Measurements from ENCODE around the gene C4orf50. TPM values are rescaled to one million over a fixed set of nuclear protein-coding genes. Genes with fewer than 3 reads are reported as not detected.

C4orf50 gene
- total RNA-seq, 2 experiments from 2014 or later = 0.05 TPM

- H3K27ac Mint-ChIP-seq = no peak overlapping the region
- no peak overlapping the region for H3K4me3 Mint-ChIP-seq
- H3K9me3 Mint-ChIP-seq (ENCODE audit: low read depth) = no peaks in the 10 kb centered on the region
- CTCF ChIA-PET = no interaction called here
- H3K36me3 Mint-ChIP-seq (ENCODE audit: low read depth) = no peaks in the 10 kb centered on the region
- POLR2A ChIA-PET = no interaction called here
- intact Hi-C loops (cut with DNase I, micrococcal nuclease) = no loop called here
- DNase-seq = no peak
- ATAC-seq = no peak
- peaks cover 4% of the 10 kb centered on the region for H3K27me3 Mint-ChIP-seq
- no peaks in the 10 kb centered on the region for H3K4me1 Mint-ChIP-seq
Measured at GRCh38 chr4:5960252-5960880, 57.9 kb downstream of the C4orf50 start.

GRCh38 chr4:5959211-5959982 is 58.8 kb downstream of the C4orf50 start:
- intact Hi-C loops (cut with DNase I, micrococcal nuclease) = no loop called here
- H3K9me3 Mint-ChIP-seq (ENCODE audit: low read depth) = no peaks in the 10 kb centered on the region
- no peak overlapping the region for H3K4me3 Mint-ChIP-seq
- ATAC-seq (no peak), DNase-seq (no peak)
- H3K4me1 Mint-ChIP-seq = no peaks in the 10 kb centered on the region
- CTCF ChIA-PET = no interaction called here
- peaks cover 4% of the 10 kb centered on the region for H3K27me3 Mint-ChIP-seq
- no peaks in the 10 kb centered on the region for H3K36me3 Mint-ChIP-seq (ENCODE audit: low read depth)
- POLR2A ChIA-PET = no interaction called here
- H3K27ac Mint-ChIP-seq = no peak overlapping the region

DNA sequence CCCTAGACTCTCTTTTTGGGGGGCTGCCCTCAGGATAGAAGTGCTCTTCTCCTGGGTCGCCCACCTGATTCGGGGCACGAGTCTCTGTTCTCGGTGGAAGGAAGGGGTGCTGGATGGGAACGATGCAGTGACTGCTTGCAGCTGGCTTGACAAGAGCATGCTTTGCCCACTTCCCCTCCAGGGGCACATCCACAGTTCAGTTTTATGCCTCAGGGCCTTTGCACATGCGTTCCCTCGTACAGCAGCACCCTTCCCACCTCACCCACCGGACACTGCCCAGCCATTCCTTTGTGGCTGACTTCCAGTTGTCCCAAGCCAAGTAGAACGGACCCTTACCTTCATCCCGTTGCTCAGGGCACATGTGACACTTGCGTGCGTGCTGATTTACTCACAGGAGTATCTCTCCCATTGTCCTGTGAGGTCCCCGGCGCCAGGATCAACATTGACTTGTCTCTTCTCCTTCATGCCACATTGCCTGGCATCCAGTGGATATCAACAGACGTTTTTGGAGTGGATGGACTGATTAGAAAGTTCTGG is 60.0 kb downstream of the C4orf50 start:
- CTCF ChIA-PET = no interaction called here
- Mint-ChIP-seq H3K4me3 (no peak overlapping the region), H3K4me1 (no peaks in the 10 kb centered on the region), H3K9me3 (ENCODE audit: low read depth) (no peaks in the 10 kb centered on the region), H3K27me3 (peaks cover 4% of the 10 kb centered on the region), H3K36me3 (ENCODE audit: low read depth) (no peaks in the 10 kb centered on the region), H3K27ac (no peak overlapping the region)
- intact Hi-C loops (cut with DNase I, micrococcal nuclease) = no loop called here
- POLR2A ChIA-PET = no interaction called here
- DNase-seq (no peak), ATAC-seq (no peak)

DNA sequence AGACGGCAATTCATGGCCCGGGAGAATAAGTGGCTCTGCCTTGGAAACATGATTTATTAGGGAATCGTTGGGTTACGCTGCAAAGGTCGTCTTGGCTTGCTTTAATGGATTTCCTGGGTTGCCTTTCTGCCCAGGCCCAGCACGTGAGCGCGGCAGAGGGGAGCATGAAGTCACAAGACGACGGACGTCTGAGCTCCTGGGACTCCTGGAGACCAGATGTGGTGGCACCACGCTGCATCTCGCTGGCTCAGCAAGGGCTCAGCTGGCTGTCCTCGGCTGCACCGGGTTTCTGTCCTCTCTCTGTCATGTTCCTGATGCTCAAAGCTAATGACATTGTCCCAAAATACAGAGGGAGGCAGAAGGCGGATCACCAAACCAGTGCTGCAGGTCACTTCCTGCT is 61.2 kb downstream of the C4orf50 start:
- ATAC-seq = no peak
- no peaks in the 10 kb centered on the region for H3K27me3 Mint-ChIP-seq
- no peak overlapping the region for H3K27ac Mint-ChIP-seq
- no peak for DNase-seq
- no peaks in the 10 kb centered on the region for H3K9me3 Mint-ChIP-seq (ENCODE audit: low read depth)
- intact Hi-C loops (cut with DNase I, micrococcal nuclease) = no loop called here
- no peaks in the 10 kb centered on the region for H3K36me3 Mint-ChIP-seq (ENCODE audit: low read depth)
- H3K4me1 Mint-ChIP-seq = no peaks in the 10 kb centered on the region
- no peak overlapping the region for H3K4me3 Mint-ChIP-seq
- ChIA-PET CTCF (no interaction called here), POLR2A (no interaction called here)

- H3K36me3 Mint-ChIP-seq (ENCODE audit: low read depth) = no peaks in the 10 kb centered on the region
- intact Hi-C loops (cut with DNase I, micrococcal nuclease) = no loop called here
- ATAC-seq = no peak
Measured at GRCh38 chr4:5956285-5957021, 61.8 kb downstream of the C4orf50 start.

DNA sequence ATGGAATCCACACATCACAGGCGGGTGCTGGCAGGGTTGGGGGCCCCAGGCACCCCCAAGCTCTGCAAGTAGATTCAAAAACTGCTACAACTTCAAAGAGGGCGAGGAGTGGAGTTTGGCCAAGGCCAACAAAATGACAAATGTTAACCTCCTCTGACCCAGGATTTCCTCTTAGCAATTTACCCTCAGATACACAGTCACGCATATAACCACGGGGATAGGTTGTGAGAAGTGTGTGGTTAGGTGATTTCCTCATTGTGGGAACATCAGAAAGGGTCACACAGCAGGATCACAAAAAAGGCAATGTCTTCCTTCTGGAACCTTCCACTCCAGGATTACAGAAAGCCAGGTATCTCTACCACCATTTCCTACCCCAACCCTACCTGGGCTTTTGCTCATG is 62.4 kb downstream of the C4orf50 start:
- Mint-ChIP-seq H3K4me1 (no peaks in the 10 kb centered on the region), H3K36me3 (ENCODE audit: low read depth) (no peaks in the 10 kb centered on the region), H3K4me3 (no peak overlapping the region), H3K27me3 (no peaks in the 10 kb centered on the region), H3K9me3 (ENCODE audit: low read depth) (no peaks in the 10 kb centered on the region), H3K27ac (no peak overlapping the region)
- ChIA-PET CTCF (no interaction called here), POLR2A (no interaction called here)
- no peak for ATAC-seq
- no peak for DNase-seq
- intact Hi-C loops (cut with DNase I, micrococcal nuclease) = no loop called here

More at GRCh38 chr4:5956285-5957021, 61.8 kb downstream of the C4orf50 start:
- H3K9me3 Mint-ChIP-seq (ENCODE audit: low read depth) = no peaks in the 10 kb centered on the region
- H3K27ac Mint-ChIP-seq = no peak overlapping the region
- ChIA-PET CTCF (no interaction called here), POLR2A (no interaction called here)
- H3K4me1 Mint-ChIP-seq = no peaks in the 10 kb centered on the region
- H3K27me3 Mint-ChIP-seq = no peaks in the 10 kb centered on the region
- H3K4me3 Mint-ChIP-seq = no peak overlapping the region
- no peak for DNase-seq

GRCh38 chr4:5955201-5955821 is 62.9 kb downstream of the C4orf50 start:
- POLR2A ChIA-PET = no interaction called here
- no peak for ATAC-seq
- intact Hi-C loops (cut with DNase I, micrococcal nuclease) = no loop called here

DNA sequence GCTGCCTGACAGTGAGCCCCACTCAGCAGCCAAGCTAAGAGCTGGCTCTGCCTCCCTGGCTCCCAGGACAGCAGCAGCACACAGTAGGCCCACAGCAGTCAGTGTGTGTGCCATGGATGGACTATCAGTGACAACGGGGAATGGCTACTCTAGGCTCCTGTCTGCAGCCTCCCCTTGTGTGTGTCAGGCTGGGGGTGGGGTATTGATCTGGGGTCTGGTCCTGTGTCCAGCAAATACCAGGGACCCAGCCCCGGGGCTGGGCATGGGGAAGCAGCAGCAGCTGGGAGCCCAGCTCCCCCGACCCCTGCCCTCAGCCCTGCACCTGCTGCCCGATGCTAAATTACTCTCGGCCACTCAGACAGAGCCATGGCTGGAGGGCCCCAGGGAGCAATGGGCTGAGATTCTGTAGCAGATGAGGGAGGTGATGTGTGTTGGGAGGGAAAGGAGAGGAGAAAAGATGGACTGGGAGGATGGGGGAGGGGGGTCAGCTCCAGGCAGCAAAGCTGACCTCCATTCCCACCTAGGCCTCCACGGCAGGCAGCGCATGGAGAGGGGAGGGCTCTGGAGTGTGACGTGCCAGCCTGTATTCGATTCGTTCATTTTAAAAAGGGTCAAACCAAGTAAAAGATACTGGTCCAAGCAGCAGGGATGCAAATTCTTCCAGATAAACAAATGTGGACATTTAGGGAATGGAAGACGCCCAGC is 64.0 kb downstream of the C4orf50 start:
- H3K9me3 Mint-ChIP-seq (ENCODE audit: low read depth) = no peaks in the 10 kb centered on the region
- peaks cover 3% of the 10 kb centered on the region for H3K27me3 Mint-ChIP-seq
- H3K27ac Mint-ChIP-seq = no peak overlapping the region
- ChIA-PET POLR2A (no interaction called here), CTCF (no interaction called here)
- ATAC-seq = no peak
- intact Hi-C loops (cut with DNase I, micrococcal nuclease) = no loop called here
- no peak overlapping the region for H3K4me3 Mint-ChIP-seq
- H3K36me3 Mint-ChIP-seq (ENCODE audit: low read depth) = no peaks in the 10 kb centered on the region
- DNase-seq = no peak
- H3K4me1 Mint-ChIP-seq = no peaks in the 10 kb centered on the region

More at GRCh38 chr4:5955201-5955821, 62.9 kb downstream of the C4orf50 start:
- H3K9me3 Mint-ChIP-seq (ENCODE audit: low read depth) = no peaks in the 10 kb centered on the region
- no peaks in the 10 kb centered on the region for H3K36me3 Mint-ChIP-seq (ENCODE audit: low read depth)
- H3K4me1 Mint-ChIP-seq = no peaks in the 10 kb centered on the region
- no peak overlapping the region for H3K4me3 Mint-ChIP-seq
- no peak for DNase-seq
- CTCF ChIA-PET = no interaction called here
- peaks cover 3% of the 10 kb centered on the region for H3K27me3 Mint-ChIP-seq
- H3K27ac Mint-ChIP-seq = no peak overlapping the region

DNA sequence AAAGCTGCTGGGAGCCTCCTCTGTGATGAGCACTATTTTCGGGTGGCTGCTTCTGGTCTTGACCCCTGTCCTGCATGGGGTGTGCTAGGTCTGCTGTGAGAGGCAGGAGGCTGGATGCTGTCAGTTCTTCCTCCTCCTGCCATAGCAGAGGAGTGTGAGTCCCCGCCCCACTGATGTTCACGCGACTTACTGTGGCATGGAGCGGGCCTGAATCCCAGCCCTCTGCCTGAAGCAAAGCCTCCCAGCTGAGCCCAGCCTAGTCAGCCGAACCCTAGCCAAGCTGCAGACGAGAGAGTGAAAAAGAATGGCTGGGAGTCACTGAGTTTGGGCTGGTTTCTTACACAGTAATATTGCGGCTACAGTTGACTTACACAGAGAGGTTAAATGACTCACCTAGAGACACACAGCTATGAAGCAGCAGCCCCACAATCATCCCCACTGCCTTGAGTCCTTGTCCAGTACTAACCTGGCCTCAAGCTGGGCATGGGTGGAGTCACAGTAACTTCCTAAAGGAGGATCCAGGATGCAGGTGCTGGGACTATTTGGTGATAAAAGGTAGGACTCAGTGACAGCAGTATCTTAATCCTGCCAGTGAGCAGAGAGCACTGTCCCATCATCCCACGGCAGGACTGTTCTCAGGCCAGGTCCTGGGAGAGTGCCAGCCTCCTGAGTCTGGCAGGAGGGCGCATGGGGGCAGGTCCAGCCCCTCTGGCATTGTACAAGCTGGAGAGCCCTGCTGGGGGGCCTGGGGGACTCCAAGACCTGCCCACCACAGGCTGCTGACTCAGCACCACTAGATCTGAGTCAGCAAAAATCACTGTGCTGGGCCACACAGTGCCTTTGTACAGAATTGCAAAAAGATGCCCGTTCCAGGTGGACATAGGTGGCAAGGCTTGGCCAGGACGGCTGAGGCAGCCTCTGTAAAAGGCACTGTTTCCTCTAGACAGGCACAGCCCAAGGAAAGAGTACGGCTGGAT is 65.0 kb downstream of the C4orf50 start:
- intact Hi-C loops (cut with DNase I, micrococcal nuclease) = no loop called here

GRCh38 chr4:5952286-5952974 is 65.8 kb downstream of the C4orf50 start:
- ATAC-seq (no peak), DNase-seq (no peak)
- H3K27me3 Mint-ChIP-seq = peaks cover 3% of the 10 kb centered on the region
- H3K4me1 Mint-ChIP-seq = no peaks in the 10 kb centered on the region
- POLR2A ChIA-PET = no interaction called here
- intact Hi-C loops (cut with DNase I, micrococcal nuclease) = no loop called here
- CTCF ChIA-PET = interaction anchor here (0.6 to 1.3 kb wide), 2 partner anchors 50 to 477 kb away, joined by 3 to 4 read pairs; no protein-coding TSS in a partner anchor
- no peak overlapping the region for H3K27ac Mint-ChIP-seq
- H3K36me3 Mint-ChIP-seq (ENCODE audit: low read depth) = no peaks in the 10 kb centered on the region
- H3K9me3 Mint-ChIP-seq (ENCODE audit: low read depth) = no peaks in the 10 kb centered on the region
- no peak overlapping the region for H3K4me3 Mint-ChIP-seq

More for the DNA sequence above, 65.0 kb downstream of the C4orf50 start:
- Mint-ChIP-seq H3K4me3 (no peak overlapping the region), H3K27me3 (peaks cover 3% of the 10 kb centered on the region), H3K4me1 (no peaks in the 10 kb centered on the region), H3K27ac (no peak overlapping the region), H3K36me3 (ENCODE audit: low read depth) (no peaks in the 10 kb centered on the region), H3K9me3 (ENCODE audit: low read depth) (no peaks in the 10 kb centered on the region)
- ATAC-seq = no peak
- POLR2A ChIA-PET = no interaction called here
- CTCF ChIA-PET = interaction anchor here (0.6 kb wide), 1 partner anchor 478 kb away, joined by 3 read pairs; no protein-coding TSS in a partner anchor
- DNase-seq = no peak
